IMR-90 (cell line): ENCODE data around the gene PRTFDC1. TPM values are rescaled to one million over a fixed set of nuclear protein-coding genes. Genes with fewer than 3 reads are reported as not detected.

Experiments used
- ATAC-seq: fragments of 200-7000 bp; cut with Tn5 transposase; 2 replicates; pipeline ENCODE4 v1.9.1; 2020; ENCODE audit warnings: low read depth, mild to moderate bottlenecking, moderate library complexity
- BruUV-seq: library from RNA; stranded (reverse); fragments of 400-500 nt; replicated peaks from 2 replicates; lab custom pipeline; 2021; lab: Mats Ljungman, UMichigan
- CTCF ChIA-PET: fragments of 300-600 bp; formaldehyde crosslinking; extraction: SDS; loops from one replicate; lab custom pipeline; 2021; ENCODE audit warnings: antibody characterized with exemption; lab: Yijun Ruan, JAX
- POLR2A ChIA-PET: fragments of 300-600 bp; sonication (Branson Sonifier 250); formaldehyde crosslinking; loops from one replicate; lab custom pipeline; 2022; ENCODE audit warnings: antibody characterized with exemption; ENCODE audit not compliant: unreplicated experiment; lab: Charles Lee
- DNase-seq: peaks from one replicate; pipeline ENCODE4 v3.0.0; 2013
- H2AFZ ChIP-seq: replicated peaks from 2 replicates; pipeline ENCODE3; 2013; ENCODE audit warnings: low read length, mild to moderate bottlenecking; ENCODE audit not compliant: poor library complexity
- H2AK5ac ChIP-seq: 2 replicates; pipeline ENCODE4 v1.6.1; 2013; ENCODE audit warnings: low read depth, low read length, inconsistent platforms
- H2AK9ac ChIP-seq: replicated peaks from 2 replicates; pipeline ENCODE3; 2013; ENCODE audit warnings: mild to moderate bottlenecking, low read depth, low read length, moderate library complexity; ENCODE audit not compliant: poor library complexity
- H2BK120ac ChIP-seq: 2 replicates; pipeline ENCODE4 v1.6.1; 2013; ENCODE audit warnings: low read depth, low read length, inconsistent platforms
- H2BK15ac ChIP-seq: 3 replicates; pipeline ENCODE4 v1.6.1; 2013; ENCODE audit warnings: low read depth, low read length, inconsistent platforms
- H2BK20ac ChIP-seq: 2 replicates; pipeline ENCODE4 v1.6.1; 2013; ENCODE audit warnings: low read depth, mild to moderate bottlenecking, inconsistent platforms, low read length, moderate library complexity
- H2BK5ac ChIP-seq: 2 replicates; pipeline ENCODE4 v1.6.1; 2013; ENCODE audit warnings: mild to moderate bottlenecking, low read depth, low read length, inconsistent platforms; ENCODE audit not compliant: poor library complexity, severe bottlenecking
- H3K14ac ChIP-seq: replicated peaks from 2 replicates; pipeline ENCODE4 v1.6.1; 2013; ENCODE audit warnings: low read depth, low read length, inconsistent platforms
- H3K18ac ChIP-seq: 2 replicates; pipeline ENCODE4 v1.6.1; 2013; ENCODE audit warnings: low read depth, low read length, control low read depth
- H3K23ac ChIP-seq: 2 replicates; pipeline ENCODE4 v1.6.1; 2013; ENCODE audit warnings: low read depth, low read length, inconsistent platforms
- H3K27ac ChIP-seq: 2 replicates; pipeline ENCODE4 v1.5.1; 2013; ENCODE audit warnings: mild to moderate bottlenecking, control low read depth, low read length; ENCODE audit not compliant: insufficient read depth
- H3K27me3 ChIP-seq: 2 replicates; pipeline ENCODE4 v1.6.1; 2013; ENCODE audit warnings: low read length; ENCODE audit not compliant: control insufficient read depth, insufficient read depth
- H3K36me3 ChIP-seq: 2 replicates; pipeline ENCODE4 v1.6.1; 2013; ENCODE audit warnings: low read length, mixed read lengths; ENCODE audit not compliant: control insufficient read depth, insufficient read depth
- H3K4ac ChIP-seq: 2 replicates; pipeline ENCODE4 v1.6.1; 2013; ENCODE audit warnings: low read depth, low read length, inconsistent platforms
- H3K4me1 ChIP-seq: 2 replicates; pipeline ENCODE4 v1.6.1; 2013; ENCODE audit warnings: low read length, mixed read lengths; ENCODE audit not compliant: control insufficient read depth, insufficient read depth
- H3K4me2 ChIP-seq: 2 replicates; pipeline ENCODE4 v1.6.1; 2013; ENCODE audit warnings: low read depth, mild to moderate bottlenecking, control low read depth, low read length, moderate library complexity
- H3K4me3 ChIP-seq: 2 replicates; pipeline ENCODE4 v1.5.1; 2013; ENCODE audit warnings: low read depth, mild to moderate bottlenecking, control low read depth, low read length, moderate library complexity; ENCODE audit not compliant: insufficient read depth
- H3K56ac ChIP-seq: 2 replicates; pipeline ENCODE4 v1.6.1; 2013; ENCODE audit warnings: low read length, inconsistent platforms; ENCODE audit not compliant: insufficient read depth; ENCODE audit errors: extremely low read depth
- H3K79me1 ChIP-seq, 2 experiments: 2 replicates each; pipeline ENCODE4 v1.6.1; 2013; ENCODE audit warnings: low read length in 2 of 2, inconsistent platforms in 1 of 2, low read depth in 1 of 2
- H3K9ac ChIP-seq: 2 replicates; pipeline ENCODE4 v1.6.1; 2013; ENCODE audit warnings: low read depth, low read length, control low read depth
- H3K9me1 ChIP-seq: 2 replicates; pipeline ENCODE4 v1.6.1; 2013; ENCODE audit warnings: low read length, inconsistent platforms; ENCODE audit not compliant: insufficient read depth
- H3K9me3 ChIP-seq: 2 replicates; pipeline ENCODE4 v1.6.1; 2013; ENCODE audit warnings: low read length; ENCODE audit not compliant: control insufficient read depth, insufficient read depth
- H4K20me1 ChIP-seq: 2 replicates; pipeline ENCODE4 v1.6.1; 2013; ENCODE audit warnings: low read length, inconsistent platforms; ENCODE audit not compliant: insufficient read depth
- H4K5ac ChIP-seq: 2 replicates; pipeline ENCODE4 v1.6.1; 2013; ENCODE audit warnings: mild to moderate bottlenecking, low read depth, low read length, control low read depth
- H4K8ac ChIP-seq, 2 experiments: 2 replicates each; pipeline ENCODE4 v1.6.1; 2013; ENCODE audit warnings: low read depth in 2 of 2, low read length in 2 of 2, control low read depth in 1 of 2, inconsistent platforms in 1 of 2
- H4K91ac ChIP-seq: 2 replicates; pipeline ENCODE4 v1.6.1; 2013; ENCODE audit warnings: low read depth, low read length, inconsistent platforms; ENCODE audit not compliant: insufficient read depth
- CHD1 ChIP-seq: IDR thresholded peaks from 2 replicates; pipeline ENCODE4 v1.6.1; 2012; ENCODE audit warnings: low read depth, low read length, improper control_type of control experiment
- ELK1 ChIP-seq: fragments of 150-350 bp; IDR thresholded peaks from 2 replicates; pipeline ENCODE4 v1.6.1; 2016; ENCODE audit warnings: low read depth, mild to moderate bottlenecking, low read length, moderate library complexity, borderline replicate concordance
- NFE2L2 ChIP-seq: fragments of 150-350 bp; IDR thresholded peaks from 2 replicates; pipeline ENCODE4 v1.6.1; 2016; ENCODE audit warnings: low read depth, mild to moderate bottlenecking, low read length
- POLR2A ChIP-seq: IDR thresholded peaks from 2 replicates; pipeline ENCODE4 v1.6.1; 2012; ENCODE audit warnings: mild to moderate bottlenecking, low read depth, low read length
- RAD21 ChIP-seq: IDR thresholded peaks from 2 replicates; pipeline ENCODE4 v1.6.1; 2012; ENCODE audit warnings: low read length, improper control_type of control experiment
- USF2 ChIP-seq: fragments of 150-350 bp; IDR thresholded peaks from 2 replicates; pipeline ENCODE4 v1.6.1; 2017; ENCODE audit warnings: mild to moderate bottlenecking, antibody characterized with exemption, low read length, low read depth
- WGBS, 2 experiments: methylation state at CpG; one replicate each; pipeline versions ENCODE4 v1.1.5 to v1.1.7; 2013; ENCODE audit warnings: missing lambda C conversion rate in 2 of 2; ENCODE audit not compliant: insufficient read length in 1 of 2; ENCODE audit errors: extremely low coverage in 2 of 2; 5-methylcytosine and 5-hydroxymethylcytosine counted together
- dilution Hi-C: fragments of 300-500 bp; cut with HindIII; formaldehyde crosslinking; loops from one replicate; pipeline ENCODE4 v1.14.3; 2018; ENCODE audit warnings: low sequenced_read_pairs; ENCODE audit not compliant: unreplicated experiment
- in situ Hi-C: fragments of 300-500 bp; cut with MboI; formaldehyde crosslinking; loops from 3 replicates; pipeline ENCODE4 v1.14.3; 2019; ENCODE audit warnings: low sequenced_read_pairs, inconsistent platforms, mixed read lengths
- intact Hi-C: fragments of 100-400 bp; cut with micrococcal nuclease; formaldehyde crosslinking; loops from 2 replicates; pipeline ENCODE4 v1.10.0; 2022
- polyA plus RNA-seq, 3 experiments: library from polyadenylated mRNA; depleted of rRNA; stranded (reverse); fragments of >200 nt; gene quantifications; 2 replicates each; pipeline ENCODE4 v1.2.3, GENCODE V29; 2012; ENCODE audit warnings: low replicate concordance in 1 of 3
- total RNA-seq: library from RNA; depleted of rRNA; stranded (reverse); fragments of >200 nt; gene quantifications from 2 replicates; pipeline ENCODE4 v1.2.3, GENCODE V29; 2012

The PRTFDC1 gene
- total and polyA plus RNA-seq, 2 of the 4 experiments (the other 2 are of a cell fraction) = 12.3 to 17.9 TPM

GRCh38 chr10:24843256-24843655, 109.2 kb downstream of the PRTFDC1 start:
- Histone ChIP-seq H4K20me1 (no peaks in the 10 kb centered on the region), H2AK9ac (no peak overlapping the region), H3K9me3 (no peaks in the 10 kb centered on the region), H2BK20ac (no peak overlapping the region), H3K27ac (no peak overlapping the region), H3K14ac (no peak overlapping the region), H3K9ac (no peak overlapping the region), H3K36me3 (no peaks in the 10 kb centered on the region), H2BK120ac (no peak overlapping the region), H4K8ac (no peak overlapping the region), H3K56ac (no peak overlapping the region), H3K4me1 (no peaks in the 10 kb centered on the region), H2AFZ (no peak overlapping the region), H3K79me1 (no peaks in the 10 kb centered on the region), H4K91ac (no peak overlapping the region), H4K5ac (no peak overlapping the region), H3K27me3 (no peaks in the 10 kb centered on the region), H3K18ac (no peak overlapping the region), H3K4me3 (no peak overlapping the region), H3K9me1 (no peaks in the 10 kb centered on the region), H2AK5ac (no peak overlapping the region), H3K4ac (no peak overlapping the region), H2BK5ac (no peak overlapping the region), H3K4me2 (no peak overlapping the region), H2BK15ac (no peak overlapping the region), H3K23ac (no peak overlapping the region)
- CTCF ChIA-PET = no interaction called here
- no TSS peak for BruUV-seq
- dilution Hi-C loops = no loop called here
- no peak for DNase-seq
- TF ChIP-seq ELK1 (no peak), USF2 (no peak), NFE2L2 (no peak), CHD1 (no peak), RAD21 (no peak), POLR2A (no peak)
- POLR2A ChIA-PET = no interaction called here
- in situ Hi-C loops = no loop called here
- intact Hi-C loops = no loop called here
- no peak for ATAC-seq
- 100% methylated on average over 1 of the region's 2 CpGs; no CpG with 5 or more reads in 1 of the 2 experiments for WGBS, 2 experiments
